ENCODE data around the gene PSAP.
"Not testable (repeated sequence)": the region's sequence is repeated elsewhere in the genome, so short reads cannot be mapped to it uniquely, and the experiment has no call there.

Gene PSAP

GRCh38 chr10:71850743-71851464 lies at the start of gene PSAP:
PSAP (minus strand) TSS chr10:71851251; CDS start chr10:71851221, 30 bp downstream.
- H3K4me3 ChIP-seq (ENCODE audit: low read depth, low read length) = peak within 1 kb of the TSS; percentile 98
- no peak for TF ChIP-seq CTCF (IDR thresholded peaks at IDR 0.05; ENCODE audit: low read depth, low read length)

GRCh38 chr10:71900441-71901180 lies 49.6 kb upstream of the PSAP start:
- TF ChIP-seq CTCF (IDR thresholded peaks at IDR 0.05; ENCODE audit: low read depth, low read length) = no peak
- H3K4me3 ChIP-seq (ENCODE audit: low read depth, low read length) = no peak overlapping the region

GRCh38 chr10:71899665-71900412 lies 48.8 kb upstream of the PSAP start:
- no peak for TF ChIP-seq CTCF (IDR thresholded peaks at IDR 0.05; ENCODE audit: low read depth, low read length)
- no peak overlapping the region for H3K4me3 ChIP-seq (ENCODE audit: low read depth, low read length)

- not testable (repeated sequence) for H3K4me3 ChIP-seq (ENCODE audit: low read depth, low read length)
These were observed 47.3 kb upstream of the PSAP start for GRCh38 chr10:71898346-71898745.

- no peak for TF ChIP-seq CTCF (IDR thresholded peaks at IDR 0.05; ENCODE audit: low read depth, low read length)
- no peak overlapping the region for H3K4me3 ChIP-seq (ENCODE audit: low read depth, low read length)
These were observed 42.9 kb upstream of the PSAP start for GRCh38 chr10:71893920-71894319.

GRCh38 chr10:71893258-71893815 lies 42.3 kb upstream of the PSAP start:
- no peak for TF ChIP-seq CTCF (IDR thresholded peaks at IDR 0.05; ENCODE audit: low read depth, low read length)
- no peak overlapping the region for H3K4me3 ChIP-seq (ENCODE audit: low read depth, low read length)

GRCh38 chr10:71891437-71891836 lies 40.4 kb upstream of the PSAP start:
- H3K4me3 ChIP-seq (ENCODE audit: low read depth, low read length) = no peak overlapping the region
- no peak for TF ChIP-seq CTCF (IDR thresholded peaks at IDR 0.05; ENCODE audit: low read depth, low read length)

All from WI38 (cell line).